ENCODE data around the gene MTA3. TPM values are rescaled to one million over a fixed set of nuclear protein-coding genes. Genes with fewer than 3 reads are reported as not detected.

MTA3 gene
- total and polyA plus RNA-seq, 2 of the 8 experiments (the other 6 are each of a cell fraction or from before 2014, with no cell fraction given), result 125 to 184 TPM

DNA sequence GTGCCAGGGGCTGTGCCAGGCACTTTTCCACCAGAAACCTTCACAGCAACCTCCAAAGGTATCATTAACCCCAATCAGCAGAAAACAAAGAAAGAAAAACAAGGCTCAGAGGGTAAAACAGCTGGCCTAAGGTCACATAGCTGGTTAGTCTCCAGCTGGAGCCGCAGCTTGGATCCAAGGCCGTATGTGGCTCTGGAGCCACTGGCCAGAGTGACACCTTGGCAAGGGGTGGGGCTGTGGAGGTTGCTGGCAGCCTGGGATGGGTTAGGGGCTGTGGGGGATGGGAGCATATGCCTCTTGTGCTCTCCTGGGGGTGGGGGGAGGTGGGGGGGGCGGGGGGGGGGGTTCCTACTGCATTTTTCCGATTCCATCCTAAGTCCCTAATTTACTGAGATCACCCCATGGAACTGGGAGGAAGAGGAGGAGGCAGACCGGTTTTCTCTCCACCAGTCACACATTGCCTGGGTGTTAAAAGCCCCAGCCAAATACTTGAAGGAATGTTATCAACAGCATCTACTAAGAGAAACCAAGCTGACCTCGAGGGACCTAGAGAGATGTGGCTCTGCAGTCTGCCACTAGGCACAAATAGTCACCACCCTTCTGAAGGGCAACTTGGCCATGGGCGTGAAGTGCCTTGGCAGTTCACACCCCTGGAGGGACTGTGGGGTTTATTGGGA, 215.9 kb downstream of the MTA3 start:
- no peaks in the 10 kb centered on the region for H3K27me3 ChIP-seq (replicated peaks in 1 of 4; ENCODE audit: control insufficient read depth in 3 of 4, extremely low read depth in 1 of 4, insufficient read depth in 3 of 4, low read length in 3 of 4)

More for the DNA sequence above, 215.9 kb downstream of the MTA3 start:
- H3K9me3 ChIP-seq (ENCODE audit: insufficient read depth in 2 of 2, low read depth in 1 of 2, low read length in 1 of 2), result peaks cover 0 to 5% of the 10 kb centered on the region in 2 experiments; a peak in 1 of 4 replicates
- no peak overlapping the region for H3K27ac ChIP-seq (ENCODE audit: low read depth, low read length)
- H4K5ac ChIP-seq (ENCODE audit: insufficient read length, low read depth, low read length), result no peak overlapping the region
- H3K4me3 ChIP-seq (ENCODE audit: extremely low read depth in 1 of 4, insufficient read depth in 2 of 4, low read depth in 3 of 4, low read length in 4 of 4), result no peak overlapping the region
- no peak overlapping the region for H3K14ac ChIP-seq (ENCODE audit: insufficient read length)
- H3K9ac ChIP-seq (replicated peaks in 1 of 4; ENCODE audit: extremely low read depth in 1 of 4, low read depth in 3 of 4, low read length in 3 of 4), result no peak overlapping the region
- peaks cover 0 to 5% (median 0%) of the 10 kb centered on the region in 4 experiments; a peak in 3 of 7 replicates for H3K4me1 ChIP-seq (replicated peaks in 1 of 4; ENCODE audit: control insufficient read depth in 3 of 4, insufficient read depth in 4 of 4, low read length in 3 of 4)
- no peak for FAIRE-seq
- H4K8ac ChIP-seq (ENCODE audit: extremely low read depth, insufficient read depth, low read length), result no peak overlapping the region
- H3K36me3 ChIP-seq (ENCODE audit: control insufficient read depth in 2 of 4, insufficient read depth in 4 of 4, low read length in 3 of 4), result no peaks in the 10 kb centered on the region; a peak in 1 of 8 replicates
- no peak overlapping the region for H3K56ac ChIP-seq (replicated peaks; ENCODE audit: insufficient read length, low read depth, low read length)
- H3K23ac ChIP-seq (ENCODE audit: insufficient read length), result no peak overlapping the region
- H3K18ac ChIP-seq (ENCODE audit: extremely low read depth, low read length), result no peak overlapping the region
- no peak overlapping the region for H2BK15ac ChIP-seq (ENCODE audit: low read length)
- H2BK120ac ChIP-seq (replicated peaks; ENCODE audit: low read depth, low read length), result no peak overlapping the region
- TF ChIP-seq HDAC6 (IDR thresholded peaks at IDR 0.05; ENCODE audit: low read depth, low read length) (no peak), CTBP2 (IDR thresholded peaks at IDR 0.05; ENCODE audit: borderline replicate concordance, insufficient read depth, insufficient read length, low read length) (no peak), NANOG (IDR thresholded peaks at IDR 0.05; ENCODE audit: insufficient read depth, low read depth, low read length, poor library complexity, severe bottlenecking) (no peak), SIN3A (conservative IDR thresholded peaks at IDR 0.05 in 1 of 2, IDR thresholded peaks at IDR 0.05 in 1 of 2; ENCODE audit: low read depth in 1 of 2, low read length in 2 of 2) (no peak), SP2 (IDR thresholded peaks at IDR 0.05; ENCODE audit: low read length) (no peak)
- TF ChIP-seq, protein P1, sequence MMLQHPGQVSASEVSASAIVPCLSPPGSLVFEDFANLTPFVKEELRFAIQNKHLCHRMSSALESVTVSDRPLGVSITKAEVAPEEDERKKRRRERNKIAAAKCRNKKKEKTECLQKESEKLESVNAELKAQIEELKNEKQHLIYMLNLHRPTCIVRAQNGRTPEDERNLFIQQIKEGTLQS (IDR thresholded peaks at IDR 0.05; ENCODE audit: insufficient read depth, low read depth, low read length), result no peak
- H3K4me2 ChIP-seq (ENCODE audit: insufficient read depth in 1 of 2, low read depth in 2 of 2, low read length in 2 of 2), result no peak overlapping the region
- H2BK5ac ChIP-seq (ENCODE audit: low read depth, low read length), result no peak overlapping the region
- no peak overlapping the region for H2BK20ac ChIP-seq (ENCODE audit: low read length)
- no peak overlapping the region for H3K4ac ChIP-seq (replicated peaks; ENCODE audit: insufficient read length, low read depth, low read length)
- no peaks in the 10 kb centered on the region for H4K20me1 ChIP-seq (replicated peaks in 1 of 2; ENCODE audit: control insufficient read depth in 1 of 2, insufficient read depth in 2 of 2, low read length in 2 of 2)
- no peaks in the 10 kb centered on the region for H3K23me2 ChIP-seq (ENCODE audit: low read depth, low read length)
- no peak for DNase-seq (ENCODE audit: low read depth in 1 of 2, low spot score in 2 of 2)
- whole genome bisulfite sequencing, 2 experiments (ENCODE audit: extremely low coverage in 1 of 2, insufficient coverage in 1 of 2, insufficient read length in 1 of 2, insufficient replicate concordance in 2 of 2, low coverage in 1 of 2, low lambda C conversion rate in 2 of 2, missing lambda C conversion rate in 1 of 2), result 92% methylated on average over 4 of the region's 7 CpGs; no CpG with 5 or more reads in 1 of the 2 experiments
- no peaks in the 10 kb centered on the region for H3K79me1 ChIP-seq (ENCODE audit: low read depth, low read length)
- H4K91ac ChIP-seq (replicated peaks; ENCODE audit: insufficient read length, low read length), result no peak overlapping the region
- no peaks in the 10 kb centered on the region for H3K79me2 ChIP-seq (ENCODE audit: control insufficient read depth in 1 of 2, insufficient read depth in 2 of 2, low read length in 2 of 2)
- no peak overlapping the region for H2AK5ac ChIP-seq (ENCODE audit: low read depth, low read length)
- H2BK12ac ChIP-seq (ENCODE audit: low read depth, low read length), result no peak overlapping the region
- H2AFZ ChIP-seq (ENCODE audit: low read length), result no peak overlapping the region
- POLR2A ChIA-PET (ENCODE audit: partially characterized antibody), result interaction anchor here (0.9 kb wide), 1 partner anchor 10 kb away, joined by 4 read pairs; no protein-coding TSS in a partner anchor
- CTCF ChIA-PET (ENCODE audit: partially characterized antibody), result interaction anchor here (0.6 to 2.6 kb wide), 10 partner anchors 10 to 545 kb away, joined by 3 to 11 read pairs (median 4); no protein-coding TSS in a partner anchor

Measured in H1 (cell line).